Osteocyte (in vitro differentiated cells): ENCODE measurements around the gene MTMR11. TPM values are rescaled to one million over a fixed set of nuclear protein-coding genes. Genes with fewer than 3 reads are reported as not detected.
"Not testable (repeated sequence)": the region's sequence is repeated elsewhere in the genome, so short reads cannot be mapped to it uniquely, and the experiment has no call there.

Source experiments
- DNase-seq: peaks from one replicate; pipeline ENCODE4 v3.0.0; 2021; ENCODE audit warnings: mixed read lengths; ENCODE audit not compliant: unreplicated experiment; ENCODE audit errors: extremely low spot score
- H3K27ac Mint-ChIP-seq: one replicate; pipeline ENCODE4 v1.8.0; 2021; ENCODE audit warnings: mild to moderate bottlenecking, mixed read lengths; ENCODE audit not compliant: unreplicated experiment
- H3K27me3 Mint-ChIP-seq: one replicate; pipeline ENCODE4 v1.8.0; 2021; ENCODE audit warnings: mixed read lengths; ENCODE audit not compliant: unreplicated experiment
- H3K36me3 Mint-ChIP-seq: one replicate; pipeline ENCODE4 v1.8.0; 2021; ENCODE audit warnings: mixed read lengths; ENCODE audit not compliant: unreplicated experiment
- H3K4me1 Mint-ChIP-seq: one replicate; pipeline ENCODE4 v1.8.0; 2021; ENCODE audit warnings: mixed read lengths; ENCODE audit not compliant: unreplicated experiment
- H3K4me3 Mint-ChIP-seq: one replicate; pipeline ENCODE4 v1.8.0; 2021; ENCODE audit warnings: mild to moderate bottlenecking, moderate library complexity, mixed read lengths; ENCODE audit not compliant: unreplicated experiment
- H3K9me3 Mint-ChIP-seq: one replicate; pipeline ENCODE4 v1.8.0; 2021; ENCODE audit warnings: mixed read lengths; ENCODE audit not compliant: unreplicated experiment
- total RNA-seq: library from RNA; stranded (reverse); gene quantifications from 2 replicates; pipeline ENCODE4 v1.2.1, GENCODE V29; 2021
- TF ChIP-seq, protein P1 (sequence below): fragments of 200-600 bp; sonication (generic); IDR thresholded peaks from 2 replicates; pipeline ENCODE4 v1.5.0; 2021; ENCODE audit warnings: antibody characterized with exemption, mild to moderate bottlenecking, moderate library complexity

MTMR11 gene
- total RNA-seq, 1 donor from 2014 or later = 14.8 TPM

DNA sequence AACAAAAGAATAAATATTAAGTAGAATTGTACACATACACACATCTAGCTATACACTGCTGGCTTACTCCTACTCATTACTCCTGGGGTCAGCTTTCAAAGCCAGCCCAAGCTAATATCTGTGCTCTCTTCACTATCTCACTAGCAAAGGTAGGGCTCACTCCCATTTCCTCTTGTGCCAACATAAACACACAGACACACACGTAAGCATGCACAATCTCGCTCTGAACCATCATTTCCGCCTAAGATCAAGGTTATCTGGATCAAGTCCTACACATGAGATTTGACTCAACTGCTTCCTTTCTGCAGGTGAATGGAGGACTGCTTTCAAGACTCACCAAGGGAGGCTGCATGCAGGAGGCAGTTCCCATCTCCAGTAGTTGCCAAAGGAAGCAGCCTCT is 28.8 kb upstream of the MTMR11 start:
- no peak for DNase-seq
- Mint-ChIP-seq H3K9me3 (no peaks in the 10 kb centered on the region), H3K27ac (no peak overlapping the region), H3K36me3 (peaks cover 38% of the 10 kb centered on the region), H3K4me1 (no peaks in the 10 kb centered on the region), H3K27me3 (no peaks in the 10 kb centered on the region), H3K4me3 (no peak overlapping the region)
- TF ChIP-seq, protein P1, sequence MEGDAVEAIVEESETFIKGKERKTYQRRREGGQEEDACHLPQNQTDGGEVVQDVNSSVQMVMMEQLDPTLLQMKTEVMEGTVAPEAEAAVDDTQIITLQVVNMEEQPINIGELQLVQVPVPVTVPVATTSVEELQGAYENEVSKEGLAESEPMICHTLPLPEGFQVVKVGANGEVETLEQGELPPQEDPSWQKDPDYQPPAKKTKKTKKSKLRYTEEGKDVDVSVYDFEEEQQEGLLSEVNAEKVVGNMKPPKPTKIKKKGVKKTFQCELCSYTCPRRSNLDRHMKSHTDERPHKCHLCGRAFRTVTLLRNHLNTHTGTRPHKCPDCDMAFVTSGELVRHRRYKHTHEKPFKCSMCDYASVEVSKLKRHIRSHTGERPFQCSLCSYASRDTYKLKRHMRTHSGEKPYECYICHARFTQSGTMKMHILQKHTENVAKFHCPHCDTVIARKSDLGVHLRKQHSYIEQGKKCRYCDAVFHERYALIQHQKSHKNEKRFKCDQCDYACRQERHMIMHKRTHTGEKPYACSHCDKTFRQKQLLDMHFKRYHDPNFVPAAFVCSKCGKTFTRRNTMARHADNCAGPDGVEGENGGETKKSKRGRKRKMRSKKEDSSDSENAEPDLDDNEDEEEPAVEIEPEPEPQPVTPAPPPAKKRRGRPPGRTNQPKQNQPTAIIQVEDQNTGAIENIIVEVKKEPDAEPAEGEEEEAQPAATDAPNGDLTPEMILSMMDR = no peak

DNA sequence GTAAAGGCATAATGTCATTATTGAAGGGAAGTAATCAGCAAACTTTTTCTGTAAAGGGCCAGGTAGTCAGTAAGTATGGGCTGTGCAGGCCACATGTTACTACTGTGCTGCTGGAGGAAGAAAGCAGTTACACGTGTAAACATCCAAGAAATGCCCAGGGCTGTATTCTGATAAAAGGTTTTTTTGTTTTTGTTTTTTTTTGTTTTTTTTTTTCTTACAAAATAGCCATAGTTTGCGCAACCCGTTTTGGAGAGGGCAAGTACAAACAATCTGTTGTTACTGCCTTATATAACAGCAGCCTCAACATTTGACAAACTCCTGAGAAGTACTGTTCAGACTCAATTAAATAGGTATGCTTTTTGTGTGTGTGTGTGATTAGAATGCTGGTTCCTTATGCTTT is 26.7 kb upstream of the MTMR11 start:
- TF ChIP-seq, protein P1 = no peak
- no peaks in the 10 kb centered on the region for H3K4me1 Mint-ChIP-seq
- H3K27me3 Mint-ChIP-seq = no peaks in the 10 kb centered on the region
- H3K9me3 Mint-ChIP-seq = no peaks in the 10 kb centered on the region
- H3K4me3 Mint-ChIP-seq = no peak overlapping the region
- H3K36me3 Mint-ChIP-seq = peaks cover 43% of the 10 kb centered on the region
- no peak overlapping the region for H3K27ac Mint-ChIP-seq
- DNase-seq = no peak

DNA sequence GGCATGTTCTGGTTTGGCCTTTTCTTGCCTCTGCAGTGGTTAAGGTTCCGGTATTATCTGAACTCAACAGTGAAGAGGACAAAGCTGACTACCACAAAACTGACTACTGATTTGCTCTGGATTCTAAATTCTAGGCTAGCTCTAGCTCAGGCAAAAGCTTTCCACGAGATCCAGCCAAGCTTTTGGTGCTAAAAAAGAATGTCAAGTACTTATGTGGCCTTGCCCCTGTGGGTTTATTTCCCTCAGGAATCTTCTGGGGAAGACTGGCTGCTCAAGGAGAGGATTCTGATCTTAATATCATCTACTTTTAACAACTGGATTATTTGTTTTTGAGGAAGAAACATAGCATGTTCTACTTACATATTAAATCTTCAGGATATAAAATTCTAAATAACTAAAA is 26.1 kb upstream of the MTMR11 start:
- peaks cover 45% of the 10 kb centered on the region for H3K36me3 Mint-ChIP-seq
- H3K27ac Mint-ChIP-seq = peak overlapping the region; percentile 54
- TF ChIP-seq, protein P1 = no peak
- no peaks in the 10 kb centered on the region for H3K27me3 Mint-ChIP-seq
- no peaks in the 10 kb centered on the region for H3K9me3 Mint-ChIP-seq
- H3K4me1 Mint-ChIP-seq = no peaks in the 10 kb centered on the region
- no peak for DNase-seq
- H3K4me3 Mint-ChIP-seq = no peak overlapping the region

DNA sequence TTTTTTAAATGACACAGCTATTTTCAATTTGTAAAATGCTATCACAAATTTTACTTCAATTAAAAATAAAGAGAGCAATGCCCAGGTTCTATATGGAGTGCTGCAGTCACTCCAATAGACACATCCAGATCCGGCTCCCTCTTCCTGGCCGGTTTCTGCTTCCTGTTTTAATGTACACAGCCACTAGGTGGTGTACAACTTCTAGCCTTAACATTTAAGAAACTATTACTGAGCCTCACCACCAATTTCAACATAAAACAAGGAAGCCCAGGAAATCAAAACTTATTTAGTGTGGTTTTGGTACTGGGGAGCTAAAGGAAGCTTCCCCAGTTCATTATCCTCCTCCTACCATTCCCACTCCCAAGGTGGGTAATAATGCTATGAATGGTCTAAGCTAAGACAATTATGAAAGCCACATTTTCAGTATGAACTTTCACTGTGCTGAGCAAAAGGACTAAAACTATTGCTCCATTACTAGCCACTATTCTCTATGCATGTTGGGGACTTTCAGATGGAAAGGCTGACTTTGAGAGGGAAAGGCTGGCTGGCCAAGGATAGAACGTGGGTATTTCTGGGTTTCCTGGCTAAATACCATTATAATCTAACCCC is 25.5 kb upstream of the MTMR11 start:
- peak overlapping the region; percentile 54 for H3K27ac Mint-ChIP-seq
- no peaks in the 10 kb centered on the region for H3K4me1 Mint-ChIP-seq
- no peak overlapping the region for H3K4me3 Mint-ChIP-seq
- peaks cover 48% of the 10 kb centered on the region for H3K36me3 Mint-ChIP-seq
- H3K9me3 Mint-ChIP-seq = no peaks in the 10 kb centered on the region
- TF ChIP-seq, protein P1 = peak; percentile 84
- no peaks in the 10 kb centered on the region for H3K27me3 Mint-ChIP-seq
- no peak for DNase-seq

DNA sequence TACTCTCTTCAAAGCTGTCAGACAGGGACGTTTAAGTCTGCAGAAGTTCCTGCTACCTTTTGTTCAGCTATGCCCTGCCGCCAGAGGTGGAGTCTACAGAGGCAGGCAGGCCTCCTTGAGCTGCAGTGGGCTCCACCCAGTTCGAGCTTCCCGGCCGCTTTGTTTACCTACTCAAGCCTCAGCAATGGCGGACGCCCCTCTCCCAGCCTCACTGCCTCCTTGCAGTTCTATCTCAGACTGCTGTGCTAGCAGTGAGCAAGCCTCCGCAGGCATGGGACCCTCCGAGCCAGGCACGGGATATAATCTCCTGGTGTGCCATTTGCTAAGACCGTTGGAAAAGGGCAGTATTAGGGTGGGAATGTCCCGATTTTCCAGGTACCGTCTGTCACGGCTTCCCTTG is 20.9 kb upstream of the MTMR11 start:
- not testable (repeated sequence) for H3K4me1 Mint-ChIP-seq, DNase-seq, H3K4me3 Mint-ChIP-seq, H3K27ac Mint-ChIP-seq, H3K27me3 Mint-ChIP-seq
- H3K9me3 Mint-ChIP-seq = peaks cover 13% of the 10 kb centered on the region
- H3K36me3 Mint-ChIP-seq = peaks cover 48% of the 10 kb centered on the region

DNA sequence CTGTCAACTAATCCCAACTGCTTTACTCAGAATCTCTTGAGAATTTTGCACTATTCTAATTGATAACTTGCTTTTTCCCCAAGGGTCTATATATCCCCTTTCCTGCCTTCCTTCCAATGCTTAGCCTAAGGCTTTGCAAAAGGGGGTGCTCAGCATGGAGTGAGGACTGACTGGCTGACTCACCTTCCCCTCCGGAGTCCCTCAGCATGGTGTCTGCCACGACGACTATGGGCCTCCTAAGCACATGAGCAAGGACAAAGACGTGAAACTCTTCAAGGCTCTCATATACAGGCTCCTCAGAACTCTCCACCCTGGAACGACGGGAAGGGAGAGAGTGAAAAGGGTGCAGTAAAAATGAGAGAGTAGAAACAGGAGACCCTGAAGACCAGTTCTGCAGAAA is 13.2 kb upstream of the MTMR11 start:
- DNase-seq = no peak
- Mint-ChIP-seq H3K27ac (no peak overlapping the region), H3K4me1 (no peaks in the 10 kb centered on the region), H3K4me3 (no peak overlapping the region), H3K36me3 (peaks cover 47% of the 10 kb centered on the region), H3K9me3 (peaks cover 9% of the 10 kb centered on the region), H3K27me3 (no peaks in the 10 kb centered on the region)
- TF ChIP-seq, protein P1 = no peak
